ENCODE data around the gene PKHD1. TPM values are rescaled to one million over a fixed set of nuclear protein-coding genes. Genes with fewer than 3 reads are reported as not detected.

PKHD1 gene
- total RNA-seq, 1 experiment from 2014 or later = 0.43 TPM

GRCh38 chr6:51768087-51768486 is 319.3 kb downstream of the PKHD1 start:
- TF ChIP-seq EZH2 (IDR thresholded peaks at IDR 0.05; ENCODE audit: borderline replicate concordance, low read depth, low read length, poor library complexity, severe bottlenecking) = no peak
- TF ChIP-seq, protein P1, sequence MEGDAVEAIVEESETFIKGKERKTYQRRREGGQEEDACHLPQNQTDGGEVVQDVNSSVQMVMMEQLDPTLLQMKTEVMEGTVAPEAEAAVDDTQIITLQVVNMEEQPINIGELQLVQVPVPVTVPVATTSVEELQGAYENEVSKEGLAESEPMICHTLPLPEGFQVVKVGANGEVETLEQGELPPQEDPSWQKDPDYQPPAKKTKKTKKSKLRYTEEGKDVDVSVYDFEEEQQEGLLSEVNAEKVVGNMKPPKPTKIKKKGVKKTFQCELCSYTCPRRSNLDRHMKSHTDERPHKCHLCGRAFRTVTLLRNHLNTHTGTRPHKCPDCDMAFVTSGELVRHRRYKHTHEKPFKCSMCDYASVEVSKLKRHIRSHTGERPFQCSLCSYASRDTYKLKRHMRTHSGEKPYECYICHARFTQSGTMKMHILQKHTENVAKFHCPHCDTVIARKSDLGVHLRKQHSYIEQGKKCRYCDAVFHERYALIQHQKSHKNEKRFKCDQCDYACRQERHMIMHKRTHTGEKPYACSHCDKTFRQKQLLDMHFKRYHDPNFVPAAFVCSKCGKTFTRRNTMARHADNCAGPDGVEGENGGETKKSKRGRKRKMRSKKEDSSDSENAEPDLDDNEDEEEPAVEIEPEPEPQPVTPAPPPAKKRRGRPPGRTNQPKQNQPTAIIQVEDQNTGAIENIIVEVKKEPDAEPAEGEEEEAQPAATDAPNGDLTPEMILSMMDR (conservative IDR thresholded peaks at IDR 0.05; ENCODE audit: low read depth, low read length) = no peak
- POLR2A ChIA-PET (ENCODE audit: low non-redundant PET) = no interaction called here
- intact Hi-C loops (cut with micrococcal nuclease; ENCODE audit: unreplicated experiment) = no loop called here
- H3K4me1 ChIP-seq (ENCODE audit: insufficient read depth, low read length, poor library complexity, severe bottlenecking) = no peaks in the 10 kb centered on the region
- no peak overlapping the region for H3K27ac ChIP-seq (ENCODE audit: low read depth, low read length, poor library complexity, severe bottlenecking)
- H3K27me3 ChIP-seq (replicated peaks; ENCODE audit: insufficient read depth, low read depth, low read length, poor library complexity) = no peaks in the 10 kb centered on the region
- H3K36me3 ChIP-seq (ENCODE audit: insufficient read depth, low read length, poor library complexity, severe bottlenecking) = no peaks in the 10 kb centered on the region
- CTCF ChIA-PET = no interaction called here
- BruUV-seq (replicated peaks) = no TSS peak
- DNase-seq (ENCODE audit: low spot score) = no peak
- H3K9me3 ChIP-seq (ENCODE audit: low read depth, low read length, poor library complexity, severe bottlenecking) = no peaks in the 10 kb centered on the region
- no peak overlapping the region for H3K4me3 ChIP-seq (ENCODE audit: low read depth, low read length, poor library complexity, severe bottlenecking)

DNA sequence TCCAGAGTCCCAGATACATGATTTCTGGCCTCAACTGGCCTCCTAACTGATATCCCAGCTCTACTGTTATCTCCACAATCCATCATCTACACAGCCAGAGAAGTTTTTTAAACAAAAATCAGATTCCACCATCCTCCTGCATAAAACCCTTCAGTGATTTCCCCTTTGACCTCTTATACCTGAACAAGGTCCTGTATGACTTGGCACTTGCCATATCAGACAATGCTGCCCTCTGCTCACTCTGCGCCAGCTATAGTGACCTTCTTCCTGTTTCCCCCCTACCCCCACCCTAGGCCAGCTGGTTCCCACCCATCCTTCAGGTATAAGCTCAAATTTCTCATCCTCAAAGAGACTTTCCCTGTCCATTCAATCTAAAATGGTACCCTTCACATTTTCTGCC is 322.2 kb downstream of the PKHD1 start:
- TF ChIP-seq, protein P1 (conservative IDR thresholded peaks at IDR 0.05; ENCODE audit: low read depth, low read length) = no peak
- TF ChIP-seq EZH2 (IDR thresholded peaks at IDR 0.05; ENCODE audit: borderline replicate concordance, low read depth, low read length, poor library complexity, severe bottlenecking) = no peak
- POLR2A ChIA-PET (ENCODE audit: low non-redundant PET) = no interaction called here
- Histone ChIP-seq H3K36me3 (ENCODE audit: insufficient read depth, low read length, poor library complexity, severe bottlenecking) (no peaks in the 10 kb centered on the region), H3K27me3 (replicated peaks; ENCODE audit: insufficient read depth, low read depth, low read length, poor library complexity) (no peaks in the 10 kb centered on the region), H3K4me1 (ENCODE audit: insufficient read depth, low read length, poor library complexity, severe bottlenecking) (no peaks in the 10 kb centered on the region), H3K27ac (ENCODE audit: low read depth, low read length, poor library complexity, severe bottlenecking) (no peak overlapping the region), H3K9me3 (ENCODE audit: low read depth, low read length, poor library complexity, severe bottlenecking) (no peaks in the 10 kb centered on the region), H3K4me3 (ENCODE audit: low read depth, low read length, poor library complexity, severe bottlenecking) (no peak overlapping the region)
- CTCF ChIA-PET = no interaction called here
- BruUV-seq (replicated peaks) = no TSS peak
- intact Hi-C loops (cut with micrococcal nuclease; ENCODE audit: unreplicated experiment) = no loop called here
- no peak for DNase-seq (ENCODE audit: low spot score)

DNA sequence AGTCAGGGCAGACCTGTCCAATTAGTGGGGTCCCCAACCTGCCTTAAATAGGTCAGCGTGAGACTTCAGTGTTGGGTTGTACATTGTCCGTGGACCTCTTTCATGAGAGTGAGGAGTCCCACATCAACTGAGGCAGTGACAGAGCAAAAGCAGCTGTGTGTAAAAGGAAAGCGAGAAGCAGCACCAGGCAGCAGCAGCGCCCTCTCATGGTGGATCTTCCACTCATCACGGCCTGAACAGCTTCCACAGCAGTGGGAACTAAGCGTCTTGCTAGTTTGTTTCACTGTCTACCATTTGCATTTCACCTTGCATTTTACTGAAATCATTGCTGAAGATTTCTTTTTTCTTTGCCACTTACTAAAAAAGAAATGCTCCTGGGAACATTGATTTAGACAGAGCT is 333.8 kb downstream of the PKHD1 start:
- CTCF ChIA-PET = interaction anchor here (0.6 to 0.7 kb wide), 2 partner anchors 10 to 34 kb away, joined by 3 read pairs; no protein-coding TSS in a partner anchor
- Histone ChIP-seq H3K27ac (ENCODE audit: low read depth, low read length, poor library complexity, severe bottlenecking) (no peak overlapping the region), H3K27me3 (replicated peaks; ENCODE audit: insufficient read depth, low read depth, low read length, poor library complexity) (no peaks in the 10 kb centered on the region), H3K4me3 (ENCODE audit: low read depth, low read length, poor library complexity, severe bottlenecking) (no peak overlapping the region), H3K4me1 (ENCODE audit: insufficient read depth, low read length, poor library complexity, severe bottlenecking) (no peaks in the 10 kb centered on the region), H3K9me3 (ENCODE audit: low read depth, low read length, poor library complexity, severe bottlenecking) (no peaks in the 10 kb centered on the region), H3K36me3 (ENCODE audit: insufficient read depth, low read length, poor library complexity, severe bottlenecking) (no peaks in the 10 kb centered on the region)
- peak; percentile 55 for DNase-seq (ENCODE audit: low spot score)
- no peak for TF ChIP-seq EZH2 (IDR thresholded peaks at IDR 0.05; ENCODE audit: borderline replicate concordance, low read depth, low read length, poor library complexity, severe bottlenecking)
- TF ChIP-seq, protein P1 (conservative IDR thresholded peaks at IDR 0.05; ENCODE audit: low read depth, low read length) = peak; percentile 81
- no TSS peak for BruUV-seq (replicated peaks)
- intact Hi-C loops (cut with micrococcal nuclease; ENCODE audit: unreplicated experiment) = loop anchor here (5.0 kb wide), 1 partner anchor 936 kb away; the partner anchor contains the start of gene TFAP2B
- POLR2A ChIA-PET (ENCODE audit: low non-redundant PET) = no interaction called here
